HG03097 (cell line): ENCODE data around the gene HOXB3.

Source experiments
- ATAC-seq: cut with Tn5 transposase; IDR thresholded peaks from one replicate; pipeline ENCODE4 v1.9.1; 2021; ENCODE audit not compliant: unreplicated experiment, low FRiP score

Gene HOXB3

GRCh38 chr17:48588528-48588927, 1.5 kb downstream of the HOXB3 start:
- ATAC-seq = no peak

- ATAC-seq = no peak
Observed at GRCh38 chr17:48588074-48588415, 2.0 kb downstream of the HOXB3 start.

- ATAC-seq = no peak
Observed at GRCh38 chr17:48587276-48588073, 2.6 kb downstream of the HOXB3 start.

- no peak for ATAC-seq
Observed at GRCh38 chr17:48586355-48587258, 3.4 kb downstream of the HOXB3 start.

- no peak for ATAC-seq
Observed at GRCh38 chr17:48584223-48584741, 5.8 kb downstream of the HOXB3 start.

- ATAC-seq = no peak
Observed at GRCh38 chr17:48583708-48584222, 6.3 kb downstream of the HOXB3 start.

- no peak for ATAC-seq
Observed at GRCh38 chr17:48582750-48583069, 7.3 kb downstream of the HOXB3 start.

- ATAC-seq = no peak
Observed at GRCh38 chr17:48579760-48580554, 10.1 kb downstream of the HOXB3 start.

GRCh38 chr17:48579471-48579759, 10.6 kb downstream of the HOXB3 start:
- ATAC-seq = no peak

GRCh38 chr17:48578616-48579470, 11.2 kb downstream of the HOXB3 start:
- ATAC-seq = no peak

- ATAC-seq = no peak
Observed at GRCh38 chr17:48577946-48578615, 12.0 kb downstream of the HOXB3 start, which contains the start of gene HOXB4. Gene HOXB4 (minus strand): TSS chr17:48578350. CDS start chr17:48578319, 31 bp downstream.

- no peak for ATAC-seq
Observed at GRCh38 chr17:48577330-48577945, 12.6 kb downstream of the HOXB3 start.

- ATAC-seq = no peak
Observed at GRCh38 chr17:48576479-48577309, 13.3 kb downstream of the HOXB3 start.

- no peak for ATAC-seq
Observed at GRCh38 chr17:48575673-48576478, 14.2 kb downstream of the HOXB3 start.

GRCh38 chr17:48575066-48575582, 14.9 kb downstream of the HOXB3 start:
- no peak for ATAC-seq

- no peak for ATAC-seq
Observed at GRCh38 chr17:48574505-48575065, 15.5 kb downstream of the HOXB3 start.
